ENCODE data around the gene FRMD4A.

Gene FRMD4A

GRCh38 chr10:14039968-14040668, 290.6 kb downstream of the FRMD4A start:
- DNase-seq = no peak

GRCh38 chr10:14036233-14036632, 294.5 kb downstream of the FRMD4A start:
- DNase-seq = no peak

- no peak for DNase-seq
Measured at GRCh38 chr10:14035506-14035905, 295.2 kb downstream of the FRMD4A start.

GRCh38 chr10:14032406-14032998, 298.2 kb downstream of the FRMD4A start:
- DNase-seq = no peak

- no peak for DNase-seq
Measured at GRCh38 chr10:14026325-14026724, 304.4 kb downstream of the FRMD4A start.

GRCh38 chr10:14025283-14026189, 305.2 kb downstream of the FRMD4A start:
- no peak for DNase-seq

GRCh38 chr10:14024329-14025202, 306.2 kb downstream of the FRMD4A start:
- DNase-seq = no peak

- DNase-seq = no peak
Measured at GRCh38 chr10:14023673-14024328, 306.9 kb downstream of the FRMD4A start.

GRCh38 chr10:14022954-14023672, 307.6 kb downstream of the FRMD4A start:
- DNase-seq = no peak

GRCh38 chr10:14022052-14022451, 308.7 kb downstream of the FRMD4A start:
- DNase-seq = no peak

- DNase-seq = no peak
Measured at GRCh38 chr10:14020037-14020664, 310.6 kb downstream of the FRMD4A start.

- DNase-seq = no peak
Measured at GRCh38 chr10:14017467-14017866, 313.3 kb downstream of the FRMD4A start.

- DNase-seq = no peak
Measured at GRCh38 chr10:14016931-14017333, 313.8 kb downstream of the FRMD4A start.

GRCh38 chr10:14016011-14016536, 314.6 kb downstream of the FRMD4A start:
- no peak for DNase-seq

GRCh38 chr10:14014423-14014822, 316.3 kb downstream of the FRMD4A start:
- DNase-seq = no peak

- no peak for DNase-seq
Measured at GRCh38 chr10:14010769-14011574, 319.8 kb downstream of the FRMD4A start.

GRCh38 chr10:14010101-14010558, 320.6 kb downstream of the FRMD4A start:
- DNase-seq = no peak

- DNase-seq = no peak
Measured at GRCh38 chr10:14009371-14010100, 321.2 kb downstream of the FRMD4A start.

GRCh38 chr10:14008740-14009080, 322.0 kb downstream of the FRMD4A start:
- DNase-seq = no peak

Measured in SHP77 treated with DMSO at 0.1 percent for 48 hours (cell line).